ENCODE measurements around the gene SPATA32.

- TF ChIP-seq PRDM10 (tag by site-specific recombination; IDR thresholded peaks at IDR 0.05) (no peak), ZNF133 (tag by site-specific recombination; IDR thresholded peaks at IDR 0.05) (no peak), CTCF (tag by site-specific recombination; IDR thresholded peaks at IDR 0.05) (no peak), INSM2 (tag by site-specific recombination; IDR thresholded peaks at IDR 0.05) (no peak), ZNF404 (tag by site-specific recombination; IDR thresholded peaks at IDR 0.05) (no peak), ZNF792 (tag by site-specific recombination; IDR thresholded peaks at IDR 0.05) (no peak)
Measured at GRCh38 chr17:45256114-45256966, 5.6 kb downstream of the SPATA32 start.

Measured in HEK293 (cell line).